COLO668 (cell line): ENCODE measurements around the gene ALKAL2.

Experiments
- DNase-seq: peaks from one replicate; lab custom pipeline; 2025; ENCODE audit not compliant: unreplicated experiment; lab: John Stamatoyannopoulos, UW

ALKAL2 gene

DNA sequence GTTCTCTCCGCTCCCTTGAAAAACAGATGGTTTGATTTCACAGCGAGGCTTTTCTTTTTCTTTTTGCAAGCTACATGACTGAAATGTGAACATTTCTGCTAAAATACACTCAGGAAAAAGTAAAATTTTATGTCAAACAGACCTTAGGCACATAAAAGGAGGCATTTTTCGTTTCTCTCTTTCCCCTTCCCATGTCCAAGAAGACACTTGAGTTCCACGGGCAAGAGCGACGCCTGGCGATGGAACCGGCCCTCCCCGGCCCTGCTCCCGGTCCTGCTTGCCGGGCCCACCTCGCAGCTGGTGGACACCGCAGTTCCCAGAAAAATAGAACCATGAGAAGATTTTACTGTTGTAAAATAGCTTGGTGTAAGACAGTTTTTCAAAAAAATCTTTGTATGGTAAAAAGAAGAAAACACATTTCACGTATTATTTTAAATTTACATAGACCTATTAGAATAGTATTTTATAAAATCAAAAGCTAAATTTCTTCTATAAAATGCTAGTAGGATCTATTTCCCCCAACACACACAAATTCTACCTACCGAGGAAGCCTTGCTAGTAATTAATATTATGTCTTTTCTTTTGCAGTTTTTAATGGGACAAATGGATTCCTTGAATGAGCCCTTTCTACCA is 2.3 kb upstream of the ALKAL2 start:
- DNase-seq: peak; percentile 55

DNA sequence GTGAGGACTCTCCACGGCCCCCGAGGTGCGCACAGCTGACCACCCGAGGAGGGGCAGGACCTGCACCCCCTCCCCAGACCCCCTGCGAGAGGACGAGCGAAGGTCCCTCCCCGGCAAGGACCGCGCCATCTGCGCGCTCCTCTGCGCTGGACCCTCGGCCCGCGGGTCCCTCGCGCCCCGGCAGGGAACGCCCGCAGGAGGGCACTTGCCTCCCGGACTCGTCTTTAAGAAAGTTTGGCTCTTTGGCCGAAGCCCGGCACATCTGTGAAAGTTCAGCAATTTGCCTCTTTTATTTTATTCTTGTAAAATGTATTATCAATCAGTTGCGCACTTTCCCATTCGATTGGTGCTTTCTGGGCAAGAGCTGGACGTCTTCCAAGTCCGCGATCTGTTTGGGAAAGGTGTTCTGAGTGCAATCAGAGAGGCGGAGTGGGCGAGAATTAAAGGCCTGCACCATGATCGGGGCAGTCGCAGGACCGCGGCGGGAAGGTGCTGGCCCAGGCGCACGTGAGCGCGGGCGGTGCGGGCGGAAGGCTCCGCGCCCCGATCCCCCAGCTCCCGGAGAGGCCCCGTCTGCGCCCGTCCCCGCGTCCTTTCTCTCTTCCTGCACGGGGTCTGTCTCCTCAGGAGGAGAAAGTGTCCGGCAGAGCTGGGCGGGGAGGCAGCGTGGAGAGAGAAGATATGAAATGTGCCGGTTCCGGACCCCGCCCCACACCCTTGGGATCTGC is 1.6 kb upstream of the ALKAL2 start:
- DNase-seq: no peak

DNA sequence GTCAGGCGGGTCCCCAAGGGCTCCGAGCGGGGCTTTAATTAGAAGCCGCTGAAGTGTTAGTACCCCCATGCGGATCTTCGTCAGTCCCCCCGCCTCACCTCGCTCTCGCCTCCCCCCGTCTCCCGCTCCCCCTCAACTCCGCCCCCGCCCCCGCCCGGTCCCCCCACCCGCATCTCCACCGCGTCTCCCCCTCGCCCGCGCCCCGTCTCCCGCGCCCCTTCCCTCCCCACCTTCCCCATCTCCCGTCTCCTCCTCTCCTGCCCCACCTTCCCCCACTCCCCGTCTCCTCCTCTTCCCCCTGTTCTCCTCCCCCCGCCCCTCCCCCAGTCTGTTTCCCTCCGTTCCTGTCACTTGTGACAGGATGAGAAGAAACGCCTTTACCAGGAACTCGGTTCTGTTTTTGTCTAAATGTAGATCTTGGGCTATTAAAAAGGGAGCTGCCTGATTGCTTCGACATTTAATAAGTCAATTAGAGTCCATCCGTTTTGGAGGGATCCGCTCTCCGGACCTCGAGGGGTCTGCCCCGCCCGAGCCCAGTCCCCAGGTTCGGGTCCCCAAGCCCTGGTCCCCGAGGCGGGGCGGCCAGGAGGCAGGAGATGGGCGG is 969 bp upstream of the ALKAL2 start:
- no peak for DNase-seq

DNA sequence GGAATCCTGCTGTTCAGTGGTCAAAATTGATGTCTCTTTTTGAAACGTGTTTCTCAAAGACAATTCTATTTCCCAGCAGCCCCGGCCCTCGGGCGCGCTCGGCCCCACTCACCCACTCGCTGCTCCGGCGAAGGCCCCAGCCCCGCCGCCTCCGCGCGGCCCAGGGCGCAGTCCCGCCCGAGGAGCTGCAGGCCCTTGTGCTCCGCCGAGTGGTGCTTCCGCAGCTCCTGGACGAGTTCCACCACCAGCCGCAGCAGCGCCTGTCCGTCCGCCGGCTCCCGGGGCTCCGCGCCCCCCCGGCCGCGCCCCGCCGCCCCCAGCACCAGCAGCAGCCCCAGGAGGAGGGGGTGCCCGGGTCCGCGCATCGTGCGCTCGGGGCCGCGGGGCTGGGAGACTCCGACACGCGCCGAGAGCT is 413 bp downstream of the ALKAL2 start:
- DNase-seq: no peak

DNA sequence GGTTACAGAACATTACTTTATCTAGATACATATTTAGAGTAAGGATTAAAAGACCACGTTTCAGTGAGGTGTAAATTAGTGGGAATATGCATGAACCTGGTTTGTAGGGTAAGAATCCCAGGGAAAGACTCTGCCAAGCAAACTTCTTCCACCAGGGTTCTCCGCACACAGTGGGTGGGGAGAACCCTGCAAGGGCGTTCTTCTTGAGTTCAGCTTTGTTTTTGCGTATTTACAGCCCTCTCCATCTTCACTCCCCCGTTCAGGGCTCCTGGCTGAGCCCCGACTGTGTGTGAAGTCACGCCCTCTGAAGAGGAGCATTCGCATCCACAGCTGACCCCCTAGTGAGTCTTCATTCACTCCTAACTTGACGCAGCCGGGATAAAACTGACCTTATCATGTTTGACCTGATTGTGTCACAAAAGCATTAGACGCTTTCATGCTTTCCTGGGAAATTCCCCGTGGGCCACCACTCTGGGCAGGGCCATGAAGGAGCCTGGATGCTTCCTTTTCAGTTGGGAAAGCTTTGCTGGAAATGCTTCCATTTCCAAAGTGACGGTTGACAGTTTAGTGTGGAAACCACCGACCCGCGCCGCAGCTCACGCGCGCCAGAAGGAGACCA is 1.0 kb downstream of the ALKAL2 start:
- DNase-seq: no peak

DNA sequence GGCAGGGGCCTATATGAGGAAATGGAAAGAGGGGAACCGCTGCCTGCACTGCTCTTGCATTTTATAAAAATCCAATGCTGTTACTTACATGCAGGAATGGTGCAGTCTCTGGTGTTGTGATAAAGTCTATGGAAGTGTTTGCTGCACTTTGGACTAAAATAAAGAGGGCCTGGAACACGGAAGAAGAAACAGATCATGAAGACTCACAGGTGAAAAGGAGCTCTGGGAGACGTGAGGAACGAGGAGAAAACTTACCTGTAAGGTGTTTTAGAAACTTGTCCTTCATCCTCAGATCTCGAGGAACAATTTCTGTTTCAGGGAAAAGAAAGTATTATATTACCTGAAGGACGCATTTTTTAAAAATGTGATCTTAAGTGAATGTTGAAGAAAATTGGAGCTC is 1.9 kb downstream of the ALKAL2 start:
- no peak for DNase-seq

DNA sequence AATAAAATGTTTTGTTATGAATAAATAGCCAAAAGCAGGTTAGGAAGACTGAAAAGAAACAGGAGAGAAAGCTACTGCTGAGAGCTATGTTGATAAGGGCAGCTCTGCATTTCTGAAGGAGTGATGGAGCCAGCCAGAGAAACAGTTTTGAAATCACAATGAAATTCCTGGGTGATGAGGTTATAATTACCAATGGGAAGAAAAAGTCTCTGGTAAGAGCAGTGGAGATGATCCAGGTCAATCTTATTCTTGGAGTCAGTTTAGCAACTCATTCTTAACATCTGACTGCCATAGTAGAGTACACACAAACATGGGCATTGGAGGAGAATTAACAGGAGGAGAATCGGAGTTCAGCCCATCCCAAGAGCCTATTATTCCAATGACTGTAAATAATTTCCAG is 2.4 kb downstream of the ALKAL2 start:
- DNase-seq: no peak

DNA sequence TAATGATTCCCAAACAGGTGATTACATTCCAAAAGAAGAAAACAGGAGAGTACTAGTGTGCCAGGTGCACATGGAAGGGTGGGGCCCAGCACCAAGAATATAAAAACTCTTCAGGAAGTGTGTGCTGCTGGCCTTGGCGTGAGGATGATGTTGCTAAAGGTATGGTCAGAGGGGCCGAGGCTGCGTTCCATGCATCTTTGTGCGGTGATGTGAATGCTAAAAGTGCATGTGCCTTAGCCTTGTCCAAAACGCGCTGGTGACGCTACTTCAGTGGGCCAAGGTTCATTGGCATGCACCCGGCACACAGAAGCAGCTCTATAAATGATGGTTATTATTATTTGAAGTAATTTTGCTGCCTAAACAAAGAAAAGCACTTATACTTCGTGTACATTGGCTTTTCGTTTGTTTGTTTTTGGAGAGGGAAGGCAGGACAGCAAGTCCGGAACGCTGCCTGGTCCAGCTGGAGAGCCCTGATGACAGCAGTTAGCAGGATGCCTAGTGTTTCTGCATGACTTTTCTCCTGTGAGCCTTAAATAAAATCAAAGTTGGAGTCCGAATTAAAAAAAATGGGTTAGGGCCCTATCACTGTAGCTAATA is 2.9 kb downstream of the ALKAL2 start:
- DNase-seq: no peak

DNA sequence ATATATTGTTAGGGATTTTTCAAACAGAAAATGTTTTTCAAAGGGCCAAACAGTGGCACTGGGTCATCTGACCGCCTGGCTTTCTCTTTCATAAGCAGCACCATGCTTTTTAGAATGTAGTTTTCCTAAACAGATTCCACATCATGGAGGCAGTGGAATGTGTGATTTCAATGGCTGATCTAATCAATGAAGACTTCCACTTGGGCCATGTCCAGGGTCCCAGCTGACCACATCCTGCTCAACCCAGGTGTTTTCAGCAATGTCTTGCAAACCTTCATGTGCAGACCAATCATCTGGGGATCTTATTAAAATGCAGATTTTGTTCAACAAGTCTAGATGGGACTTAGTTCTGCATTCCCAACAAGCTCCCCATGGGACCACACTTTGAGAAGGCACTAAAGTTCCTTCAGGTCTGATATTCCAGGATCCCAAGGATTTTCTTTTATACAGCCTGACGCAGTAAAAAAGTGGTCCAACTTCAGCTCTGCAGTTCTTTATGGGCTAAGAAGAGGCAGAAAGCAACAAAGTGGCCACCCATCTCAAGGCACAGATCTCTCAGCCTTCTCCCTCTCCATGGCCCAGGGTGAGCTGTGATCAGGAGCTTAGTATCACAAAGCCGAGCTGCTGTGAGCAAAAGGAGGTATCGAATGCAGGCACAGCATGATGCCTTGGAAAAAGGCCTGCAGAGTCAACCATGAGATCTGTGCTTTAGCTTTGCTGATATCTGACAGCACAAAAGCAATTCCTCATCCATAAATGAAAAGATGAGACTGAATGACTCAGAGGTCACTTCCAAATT is 3.7 kb downstream of the ALKAL2 start:
- DNase-seq: no peak

DNA sequence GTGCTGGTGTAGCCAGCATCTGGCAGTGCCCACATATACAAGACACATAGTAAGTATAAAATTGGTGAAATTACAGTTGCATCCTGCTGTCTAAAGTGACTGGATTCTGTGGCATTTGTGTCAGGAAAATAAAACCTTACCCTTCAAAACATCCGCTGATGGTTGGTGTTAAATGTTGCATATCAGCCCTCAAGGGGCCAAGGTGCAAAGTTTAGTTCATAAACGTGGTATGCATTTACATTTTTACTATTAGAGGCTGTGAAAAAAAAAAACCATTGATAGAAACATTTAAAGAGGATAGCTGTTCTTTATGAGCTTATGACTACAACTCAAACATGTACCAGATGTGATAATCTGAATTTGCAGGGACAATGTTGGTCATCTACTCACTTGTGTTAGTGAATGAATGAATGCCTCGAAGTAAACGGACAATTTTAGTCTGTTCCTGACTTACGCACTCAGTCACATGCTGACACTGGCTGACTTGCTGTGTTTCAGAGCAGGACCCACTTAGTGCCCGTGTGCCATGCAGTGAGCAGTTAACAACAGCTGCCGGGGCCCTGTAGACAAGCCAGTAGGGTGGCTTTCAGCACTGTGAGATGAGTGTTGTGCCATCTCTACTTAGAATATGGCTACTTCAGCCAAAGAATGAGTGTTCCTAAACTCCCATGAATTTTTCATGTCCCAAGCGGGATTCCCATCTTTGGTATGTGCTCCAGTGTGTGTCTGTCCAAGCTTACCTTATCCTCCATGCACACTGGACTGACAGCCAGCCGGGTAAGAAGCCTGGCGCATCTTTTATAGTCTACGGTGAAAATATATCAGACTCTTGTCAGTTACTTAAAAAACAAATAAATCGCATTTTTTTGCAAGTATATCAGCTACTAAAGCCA is 5.3 kb downstream of the ALKAL2 start:
- DNase-seq: no peak

DNA sequence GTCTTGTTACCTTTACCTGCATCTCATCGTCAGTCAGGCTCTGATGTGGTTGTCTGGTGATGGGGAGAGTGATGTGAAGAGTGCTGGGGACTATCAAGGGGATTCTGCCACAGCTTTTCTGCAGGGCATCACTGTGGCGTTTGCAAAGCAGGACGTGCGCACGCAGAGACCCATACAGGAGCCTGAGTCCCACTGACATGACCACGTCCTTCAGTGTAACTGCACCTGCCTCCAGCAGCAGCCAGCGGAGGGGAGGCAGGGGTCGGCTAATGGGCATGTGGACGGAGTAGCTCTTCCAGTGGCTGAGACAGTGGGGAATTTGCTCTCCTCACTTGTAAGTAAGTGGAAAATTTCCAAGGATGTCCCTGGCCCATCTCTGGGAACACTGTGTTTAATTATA is 6.5 kb downstream of the ALKAL2 start:
- no peak for DNase-seq

DNA sequence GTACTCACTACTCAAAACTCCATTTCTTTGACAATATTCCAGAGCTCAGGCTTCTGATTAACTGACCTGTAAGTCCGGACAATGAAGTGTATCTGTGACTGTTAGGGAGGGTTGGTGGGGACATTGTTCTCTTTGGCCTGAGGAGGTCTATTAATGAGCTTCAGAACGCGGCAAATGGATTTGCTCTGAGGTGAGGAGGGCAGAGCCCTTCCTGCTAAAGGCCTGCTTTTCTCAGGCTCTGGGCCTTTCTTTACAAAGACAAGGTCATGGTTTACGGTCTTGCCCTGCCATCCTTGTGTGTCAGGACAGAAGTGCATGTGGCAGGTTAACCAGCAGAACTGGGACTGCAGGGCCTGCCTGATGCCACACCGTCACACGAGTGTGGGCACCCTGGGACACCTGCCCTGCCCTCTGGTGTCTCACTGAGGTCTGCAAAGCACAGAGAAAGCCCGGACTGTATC is 7.2 kb downstream of the ALKAL2 start:
- DNase-seq: no peak

DNA sequence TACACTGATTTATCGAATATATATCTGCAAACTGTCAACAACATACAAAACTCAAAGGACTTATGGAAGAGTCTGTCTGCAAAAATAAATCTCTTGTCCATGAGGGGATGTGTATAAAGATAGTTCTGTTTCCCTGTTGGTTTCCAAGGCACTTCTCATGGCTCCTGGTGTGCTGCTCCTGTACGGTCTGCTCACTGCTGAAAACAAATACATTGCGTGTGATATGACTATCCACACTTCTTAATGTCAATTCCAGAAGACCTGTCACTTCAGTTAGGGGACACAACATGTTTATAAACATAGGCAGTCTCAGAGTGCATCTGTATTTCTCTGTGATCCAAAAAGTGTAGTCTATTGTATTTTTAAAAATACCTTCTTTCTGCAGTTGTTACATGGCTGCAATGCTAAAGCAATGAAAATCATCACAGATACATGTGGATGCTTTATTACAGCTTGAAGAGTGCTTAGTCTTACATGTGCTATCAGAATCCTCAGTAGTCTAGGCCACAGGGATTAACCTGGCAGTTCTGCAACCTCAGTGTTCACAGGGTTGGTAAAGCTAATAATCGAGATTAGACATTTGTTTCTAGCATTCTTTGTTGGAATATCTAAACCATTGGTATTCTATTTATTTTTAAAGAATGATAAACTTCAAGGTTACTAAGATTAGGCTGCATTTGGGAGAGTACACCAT is 7.8 kb downstream of the ALKAL2 start:
- no peak for DNase-seq

DNA sequence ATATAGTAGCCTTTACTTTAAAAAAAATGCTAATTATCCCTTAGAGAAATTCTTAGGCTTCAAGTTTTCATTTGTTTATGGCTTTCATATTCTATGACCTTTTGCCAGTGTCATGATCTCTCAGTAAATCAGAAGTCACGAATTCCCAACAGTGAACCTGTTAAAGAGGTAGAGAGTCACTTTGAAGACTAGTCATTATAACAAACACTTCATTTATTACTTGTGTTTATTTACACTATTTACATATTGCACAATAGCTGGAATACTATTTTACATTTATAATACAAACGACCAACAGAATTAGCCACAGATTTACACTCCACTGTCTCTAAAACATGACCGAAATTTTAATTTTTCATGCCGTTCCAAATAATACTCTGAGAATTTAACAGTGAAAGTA is 8.5 kb downstream of the ALKAL2 start:
- DNase-seq: no peak

DNA sequence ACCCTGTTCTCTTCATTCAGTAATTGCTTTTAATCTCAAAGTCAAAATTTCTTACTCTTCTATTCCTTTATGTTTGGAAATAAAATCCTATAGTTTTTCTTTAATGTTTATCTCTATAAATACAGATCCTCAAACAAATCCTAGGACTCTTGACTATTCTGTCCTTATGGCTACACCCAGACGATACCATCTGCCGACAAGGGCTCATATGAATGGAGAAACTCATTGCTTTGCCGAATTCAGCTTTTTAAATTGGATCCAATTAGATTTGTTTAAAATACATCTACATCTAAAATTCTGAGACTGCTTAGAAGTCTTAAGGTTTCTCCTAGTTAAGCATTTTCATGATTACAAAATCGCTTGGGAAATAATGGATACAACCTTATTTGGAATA is 9.0 kb downstream of the ALKAL2 start:
- DNase-seq: no peak

DNA sequence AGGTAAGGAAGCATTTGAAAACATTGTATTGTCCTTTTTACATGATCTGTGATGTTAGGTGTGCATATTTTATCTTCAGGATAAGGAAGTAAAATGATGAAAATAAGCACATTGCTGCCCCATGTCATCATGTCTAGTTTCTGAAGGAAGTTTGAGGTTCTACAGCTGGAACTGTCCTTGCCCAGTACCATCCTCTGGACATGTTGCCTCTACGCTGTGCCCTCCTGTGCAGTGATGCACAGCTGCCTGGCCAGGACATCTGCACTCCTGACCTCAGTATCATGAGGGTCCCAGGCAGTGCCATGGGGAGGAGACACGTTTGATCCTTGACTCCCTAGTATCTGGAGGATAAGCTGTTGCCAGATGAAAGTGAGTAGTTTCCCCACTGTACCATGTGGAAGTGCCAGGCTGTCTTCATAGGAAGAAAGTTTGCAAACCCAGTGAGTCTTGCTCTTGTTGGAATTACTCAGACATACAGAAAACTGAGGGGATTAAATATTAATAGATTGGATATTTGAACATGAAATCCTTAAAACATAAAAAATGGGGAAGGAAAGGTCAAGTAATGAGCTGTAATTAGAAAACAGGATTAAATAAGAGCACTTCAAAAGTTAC is 9.5 kb downstream of the ALKAL2 start:
- no peak for DNase-seq

DNA sequence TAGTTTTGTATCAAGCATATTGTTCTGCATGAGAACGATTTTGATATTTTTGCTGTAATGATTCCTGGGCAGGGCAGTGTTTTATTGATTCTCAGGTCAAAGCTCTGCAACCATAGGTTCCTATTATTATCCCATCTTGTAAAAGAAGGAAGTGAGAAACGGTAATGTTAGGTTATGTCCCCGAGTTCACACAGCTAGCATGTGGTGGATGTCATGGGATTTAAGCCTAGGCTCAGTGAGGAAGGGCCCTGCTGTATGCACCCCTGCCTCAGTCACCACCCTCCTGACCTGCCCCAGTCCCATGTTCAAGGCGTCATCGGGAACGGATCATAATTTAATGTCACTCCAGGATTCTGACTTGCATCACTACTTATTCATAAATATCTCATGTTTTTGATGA is 12.4 kb downstream of the ALKAL2 start:
- DNase-seq: no peak

DNA sequence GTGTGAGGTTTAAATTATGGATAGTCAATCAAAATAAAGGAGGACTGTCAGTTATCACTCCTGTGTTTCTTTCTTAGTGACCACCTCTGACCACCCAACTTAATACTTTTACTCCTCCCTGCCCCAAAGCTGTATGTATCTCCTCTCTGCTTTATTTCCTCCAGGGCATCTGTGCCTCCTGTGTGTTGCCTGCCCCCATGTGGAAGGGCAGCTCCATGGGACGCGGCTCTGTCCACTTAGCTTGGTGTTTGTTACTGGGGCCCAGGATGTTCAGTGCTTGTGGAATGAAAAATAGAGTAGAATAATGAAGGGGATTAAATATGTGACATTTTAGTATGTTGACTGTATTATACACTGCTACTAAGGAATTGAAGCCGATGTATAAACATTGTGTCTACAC is 13.4 kb downstream of the ALKAL2 start:
- no peak for DNase-seq

DNA sequence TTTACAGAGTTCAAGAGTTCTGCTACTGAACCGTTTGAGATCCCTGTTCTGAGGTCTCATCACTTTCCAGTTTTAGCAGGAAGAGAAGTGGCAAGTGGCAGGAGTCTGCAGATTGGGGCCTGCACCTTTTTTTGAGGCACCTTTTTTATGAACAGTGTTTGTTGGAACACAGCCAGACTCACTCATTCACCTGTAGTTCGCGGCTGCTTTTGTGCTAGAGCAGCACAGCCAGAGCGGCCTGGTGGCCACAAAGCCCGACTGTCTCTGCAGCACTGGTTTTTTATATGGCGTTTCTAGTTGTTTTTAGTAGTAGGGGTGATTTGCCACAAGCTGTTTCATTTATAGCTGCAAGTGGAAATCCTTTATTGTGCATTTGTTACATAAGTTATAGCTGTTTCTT is 14.6 kb downstream of the ALKAL2 start:
- DNase-seq: peak; percentile 30
